GM18498 (cell line): ENCODE measurements around the gene KCNAB1.
A peak's percentile ranks its signal among the peaks of the same experiment; 100 is the strongest.
"Not testable (repeated sequence)": the region's sequence is repeated elsewhere in the genome, so short reads cannot be mapped to it uniquely, and the experiment has no call there.

ENCODE experiments used
- ATAC-seq: cut with Tn5 transposase; IDR thresholded peaks from one replicate; pipeline ENCODE4 v1.9.1; 2021; ENCODE audit warnings: mild to moderate bottlenecking, moderate library complexity; ENCODE audit not compliant: unreplicated experiment

The KCNAB1 gene

GRCh38 chr3:156135921-156136638 is 15.7 kb downstream of the KCNAB1 start:
- ATAC-seq = no peak

DNA sequence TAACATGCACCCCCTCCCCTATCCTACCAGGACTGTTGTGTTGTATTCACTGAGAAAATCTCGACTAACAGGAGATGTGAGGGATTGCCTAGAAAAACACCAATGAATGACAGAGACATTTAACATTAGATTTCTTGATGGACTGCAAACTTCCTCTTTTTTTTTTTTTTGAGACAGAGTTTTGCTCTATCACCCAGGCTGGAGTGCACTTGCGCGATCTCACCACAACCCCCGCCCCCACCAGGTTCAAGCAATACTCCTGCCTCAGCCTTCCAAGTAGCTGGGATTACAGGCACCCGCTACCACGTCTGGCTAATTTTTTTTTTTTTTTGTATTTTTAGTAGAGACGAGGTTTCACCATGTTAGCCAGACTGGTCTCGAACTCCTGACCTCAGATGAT is 17.0 kb downstream of the KCNAB1 start:
- not testable (repeated sequence) for ATAC-seq

- ATAC-seq = no peak
Measured at GRCh38 chr3:156140001-156140595, 19.7 kb downstream of the KCNAB1 start.

DNA sequence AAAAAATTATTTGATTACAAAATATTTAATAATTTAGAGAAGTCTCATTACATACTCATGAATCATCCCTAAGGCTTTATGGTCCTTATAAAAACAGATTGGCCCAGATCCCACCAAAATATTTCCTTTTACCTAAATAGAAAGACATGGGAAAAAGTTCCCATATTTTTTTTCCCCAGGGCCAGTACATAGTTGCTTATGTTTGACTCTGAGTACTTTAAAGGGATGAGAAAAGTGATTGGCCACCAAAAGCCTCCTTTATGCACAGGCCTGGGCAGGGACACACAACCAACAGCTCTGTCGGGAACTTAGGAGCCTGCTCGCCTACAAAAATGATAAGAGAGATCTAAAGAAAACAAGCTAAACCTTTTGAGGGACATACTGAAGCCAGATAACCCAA is 22.3 kb downstream of the KCNAB1 start:
- ATAC-seq = no peak

DNA sequence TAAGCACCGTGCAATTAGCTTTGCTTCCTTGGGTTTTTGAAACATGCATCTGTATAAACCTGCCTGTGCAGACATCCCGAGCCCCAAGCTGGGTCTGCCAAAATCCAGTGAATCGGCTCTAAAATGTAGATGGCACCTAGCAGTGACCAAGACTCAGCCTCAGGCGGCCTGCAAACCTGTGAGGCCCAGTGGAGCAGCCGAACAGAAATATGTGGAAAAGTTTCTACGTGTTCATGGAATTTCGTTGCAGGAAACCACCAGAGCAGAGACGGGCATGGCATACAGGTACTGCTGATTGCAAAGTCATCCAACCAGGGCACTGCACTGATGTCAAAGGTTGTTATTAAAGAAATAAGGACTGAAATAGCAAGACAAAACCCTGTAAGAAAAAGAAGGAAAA is 22.8 kb downstream of the KCNAB1 start:
- ATAC-seq = no peak

GRCh38 chr3:156144060-156144459 is 23.7 kb downstream of the KCNAB1 start:
- no peak for ATAC-seq

DNA sequence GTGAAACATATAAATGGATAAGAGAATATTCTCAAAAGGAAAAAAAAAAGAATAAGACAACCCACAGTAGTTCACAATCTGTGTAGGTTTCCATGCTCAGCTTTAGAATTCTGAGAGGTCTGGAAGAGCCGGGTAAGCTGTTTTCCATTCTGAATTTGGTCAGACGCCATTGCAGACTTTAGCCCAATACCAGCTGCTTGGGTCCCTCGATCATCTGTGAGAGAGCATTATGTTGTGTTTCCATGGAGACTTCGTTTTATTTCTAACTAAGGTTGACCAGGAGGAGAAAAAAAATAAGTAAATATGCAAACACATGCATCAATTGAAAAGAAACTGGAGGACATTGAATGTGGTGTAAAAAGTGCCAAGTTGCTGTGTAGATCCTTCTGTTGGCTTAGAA is 25.5 kb downstream of the KCNAB1 start:
- ATAC-seq = no peak

DNA sequence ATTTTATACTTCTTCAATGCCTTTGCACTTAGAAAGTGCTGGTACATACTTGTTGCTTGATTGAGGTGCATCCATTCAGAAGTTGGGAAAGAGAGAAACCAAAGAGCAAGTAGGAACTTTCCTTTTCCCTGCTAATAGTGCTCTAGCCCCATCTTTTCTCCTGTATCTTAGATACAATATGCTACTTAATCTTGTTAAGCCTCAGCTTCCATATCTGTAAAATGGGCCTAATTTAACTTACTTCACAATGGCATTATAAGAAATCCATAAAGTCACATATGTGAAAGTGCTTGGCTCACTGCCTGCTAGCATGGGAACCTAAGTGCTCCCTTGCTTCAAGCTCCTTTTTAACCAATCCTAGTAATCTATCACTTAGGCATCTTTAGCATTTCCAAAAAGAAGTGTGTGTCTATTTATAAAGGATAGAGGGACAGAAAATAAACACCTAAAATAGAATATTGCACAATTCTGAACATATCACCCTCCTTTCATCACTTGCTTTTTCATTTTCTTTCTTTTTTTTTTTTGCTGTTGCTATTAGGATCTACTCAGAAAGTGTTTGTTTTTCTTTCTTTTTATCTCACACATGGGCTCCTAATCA is 28.1 kb downstream of the KCNAB1 start:
- ATAC-seq = no peak

DNA sequence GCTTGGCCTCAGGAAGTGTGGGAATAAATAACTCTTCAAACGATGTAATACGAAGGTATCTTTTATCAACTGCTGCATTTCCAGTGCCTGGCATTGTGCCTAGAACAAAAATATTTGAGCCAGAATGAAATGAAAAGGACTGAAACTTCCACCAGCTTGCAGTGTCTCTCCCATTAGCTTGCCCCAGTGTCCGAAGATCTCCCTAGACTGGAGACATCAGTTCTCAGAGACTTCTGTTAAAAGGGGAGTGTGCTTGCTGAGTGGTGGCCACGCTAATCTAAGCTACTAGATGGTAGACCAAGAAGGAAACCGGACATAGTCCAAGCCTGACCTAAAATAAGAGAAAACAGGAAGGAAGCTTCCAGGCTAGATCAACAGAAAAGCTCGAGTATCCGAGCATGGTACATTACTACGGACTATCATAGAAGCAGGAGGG is 28.6 kb downstream of the KCNAB1 start:
- no peak for ATAC-seq

DNA sequence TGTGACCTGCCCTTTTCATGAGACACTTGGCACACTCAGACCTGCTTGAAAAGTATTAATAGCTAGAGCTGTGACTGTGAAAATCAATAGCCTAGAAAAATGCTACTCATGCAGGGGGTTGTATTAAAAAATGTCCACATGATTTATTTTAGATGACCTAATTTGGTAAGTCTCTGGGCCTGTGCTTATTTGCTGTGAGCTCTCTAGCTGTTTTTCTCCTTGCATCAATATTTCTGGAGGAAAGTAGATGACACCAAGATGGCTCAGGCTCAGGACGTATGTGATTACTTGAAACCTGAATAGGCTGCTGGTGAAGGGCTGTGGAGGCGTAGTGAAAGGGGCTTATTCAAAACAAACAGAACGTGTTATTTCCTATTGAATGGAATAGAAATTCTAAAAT is 29.5 kb downstream of the KCNAB1 start:
- ATAC-seq = no peak

- ATAC-seq = peak; percentile 63
Measured at GRCh38 chr3:156150434-156151066, 30.2 kb downstream of the KCNAB1 start.

GRCh38 chr3:156151824-156152428 is 31.5 kb downstream of the KCNAB1 start:
- ATAC-seq = peak; percentile 68

DNA sequence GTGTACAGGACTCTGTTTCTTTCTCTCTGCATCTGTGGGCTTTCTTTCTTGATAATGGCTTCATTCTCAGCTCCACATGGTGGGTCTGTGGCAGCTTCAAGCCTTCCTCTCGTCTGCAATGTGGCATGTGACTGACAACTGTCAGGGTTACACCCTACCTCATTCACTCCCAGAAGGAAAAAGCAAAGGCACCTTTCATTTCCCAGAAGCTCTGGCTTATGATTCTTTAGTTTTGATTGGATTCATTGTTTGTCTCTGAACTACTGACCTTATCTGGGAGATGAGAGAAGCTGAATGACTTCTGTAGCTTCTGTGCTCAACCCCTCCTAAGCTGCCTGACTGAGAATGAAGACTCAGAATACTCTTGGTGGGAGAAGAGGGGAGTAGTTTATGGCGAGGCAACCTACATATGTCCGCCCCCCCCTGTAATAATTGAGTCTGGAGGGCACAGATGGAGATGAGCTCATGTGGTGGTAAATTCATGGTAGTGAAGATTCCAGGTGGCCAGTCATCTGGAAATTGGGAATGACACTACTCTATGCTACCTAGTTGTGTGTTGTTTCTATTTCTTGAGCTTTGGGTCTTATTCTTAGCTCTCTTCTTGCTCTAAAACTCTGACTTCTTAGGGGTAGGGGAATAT is 38.4 kb downstream of the KCNAB1 start:
- no peak for ATAC-seq

GRCh38 chr3:156160647-156161046 is 40.3 kb downstream of the KCNAB1 start:
- peak; percentile 92 for ATAC-seq

DNA sequence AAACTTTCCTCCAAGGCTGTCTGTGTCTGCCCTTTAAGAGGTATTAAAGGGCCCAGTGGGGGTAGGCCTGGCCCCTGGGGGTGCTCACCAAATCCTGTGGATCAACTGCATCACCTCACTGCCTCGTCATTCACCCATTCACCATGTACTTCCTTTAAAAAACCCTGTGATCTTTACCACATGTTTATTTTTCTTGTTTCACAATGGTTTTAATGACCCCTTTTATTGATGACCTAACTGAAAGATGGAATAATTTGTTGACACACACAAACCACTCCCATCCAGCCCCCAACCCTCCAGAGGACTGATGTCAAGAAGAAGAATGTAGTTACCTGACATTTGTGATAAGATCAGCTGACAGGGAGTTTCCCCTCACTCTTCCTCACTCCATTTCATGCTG is 40.8 kb downstream of the KCNAB1 start:
- peak; percentile 31 for ATAC-seq

GRCh38 chr3:156163848-156164247 is 43.5 kb downstream of the KCNAB1 start:
- ATAC-seq = no peak

GRCh38 chr3:156166808-156167207 is 46.4 kb downstream of the KCNAB1 start:
- no peak for ATAC-seq

DNA sequence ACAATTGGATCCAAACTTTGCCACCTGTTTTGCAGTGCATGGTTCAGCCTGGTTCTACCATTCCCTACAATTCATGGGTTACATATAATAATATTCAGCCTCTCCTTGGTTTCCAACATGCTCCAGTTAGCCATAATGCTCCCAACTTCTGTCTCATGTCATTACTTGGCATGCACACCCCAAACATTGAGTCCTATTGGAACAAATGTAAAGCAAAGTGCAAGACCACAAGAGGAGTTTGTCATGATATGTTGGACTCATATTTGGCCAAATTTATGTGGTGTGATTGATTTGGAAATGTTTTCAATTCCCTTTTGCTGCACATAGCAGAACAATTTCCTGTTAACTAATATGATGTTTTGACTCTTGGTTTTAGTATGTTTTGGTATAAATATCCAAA is 50.2 kb downstream of the KCNAB1 start:
- ATAC-seq = no peak

- ATAC-seq = no peak
Measured at GRCh38 chr3:156171281-156172267, 51.2 kb downstream of the KCNAB1 start.

DNA sequence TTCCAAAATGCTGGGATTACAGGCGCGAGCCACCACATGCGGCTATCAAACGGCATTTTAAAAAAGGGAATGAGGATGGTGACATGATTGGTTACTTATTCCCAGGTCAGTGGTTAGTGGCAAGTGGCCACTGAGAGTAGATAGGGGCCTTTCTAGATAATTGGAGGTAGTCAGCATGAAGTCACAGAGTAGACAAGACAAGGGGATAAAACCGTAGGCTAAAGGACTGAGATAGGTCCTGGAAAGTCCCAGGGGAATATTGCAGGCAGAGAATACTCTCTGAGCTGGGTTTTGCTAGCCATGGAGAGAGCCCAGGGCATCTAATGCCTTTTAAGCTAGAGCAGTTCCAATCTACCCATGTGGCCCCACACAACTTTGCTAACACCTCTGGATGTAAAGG is 52.2 kb downstream of the KCNAB1 start:
- ATAC-seq = no peak
